ENCODE results near the gene KIF9. TPM values are rescaled to one million over a fixed set of nuclear protein-coding genes. Genes with fewer than 3 reads are reported as not detected.

KIF9 gene
- total and polyA plus RNA-seq, 2 of the 8 experiments (the other 6 are each of a cell fraction or from before 2014, with no cell fraction given), result 5.0 to 8.0 TPM

DNA sequence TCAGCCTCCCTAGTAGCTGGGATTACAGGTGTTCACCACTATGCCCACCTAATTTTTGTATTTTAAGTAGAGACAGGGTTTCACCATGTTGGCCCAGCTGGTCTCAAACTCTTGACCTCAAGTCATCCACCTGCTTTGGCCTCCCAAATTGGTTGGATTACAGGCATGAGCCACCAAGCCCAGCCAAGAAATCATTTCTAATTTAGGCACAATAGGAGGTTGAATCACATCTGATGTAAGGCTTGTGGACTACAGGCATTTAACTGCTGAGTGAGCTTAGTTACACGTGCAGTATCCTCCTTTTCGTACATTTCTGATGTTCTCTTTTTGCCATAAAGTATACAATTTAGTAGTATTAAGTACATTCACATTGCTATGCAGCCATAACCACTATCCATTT, 87.6 kb downstream of the KIF9 start:
- H2BK120ac ChIP-seq (replicated peaks; ENCODE audit: low read depth, low read length), result no peak overlapping the region
- H3K18ac ChIP-seq (ENCODE audit: extremely low read depth, low read length), result no peak overlapping the region
- WGBS, 2 experiments (ENCODE audit: extremely low coverage in 1 of 2, insufficient coverage in 1 of 2, insufficient read length in 1 of 2, insufficient replicate concordance in 2 of 2, low coverage in 1 of 2, low lambda C conversion rate in 2 of 2, missing lambda C conversion rate in 1 of 2), result 94% methylated on average over 2 of the region's 2 CpGs; no CpG with 5 or more reads in 1 of the 2 experiments
- no peak overlapping the region for H2BK20ac ChIP-seq (ENCODE audit: low read length)
- H3K4ac ChIP-seq (replicated peaks; ENCODE audit: insufficient read length, low read depth, low read length), result no peak overlapping the region
- no peaks in the 10 kb centered on the region for H3K4me1 ChIP-seq (replicated peaks in 1 of 4; ENCODE audit: control insufficient read depth in 3 of 4, insufficient read depth in 4 of 4, low read length in 3 of 4)
- H4K8ac ChIP-seq (ENCODE audit: extremely low read depth, insufficient read depth, low read length), result no peak overlapping the region
- no peaks in the 10 kb centered on the region for H3K36me3 ChIP-seq (ENCODE audit: control insufficient read depth in 2 of 4, insufficient read depth in 4 of 4, low read length in 3 of 4)
- no peak overlapping the region for H3K9ac ChIP-seq (replicated peaks in 1 of 4; ENCODE audit: extremely low read depth in 1 of 4, low read depth in 3 of 4, low read length in 3 of 4)
- H3K4me2 ChIP-seq (ENCODE audit: insufficient read depth in 1 of 2, low read depth in 2 of 2, low read length in 2 of 2), result no peak overlapping the region
- no peak for TF ChIP-seq BRCA1 (IDR thresholded peaks at IDR 0.05; ENCODE audit: low read depth, low read length)
- TF ChIP-seq HDAC6 (IDR thresholded peaks at IDR 0.05; ENCODE audit: low read depth, low read length), result no peak
- no peaks in the 10 kb centered on the region for H3K9me3 ChIP-seq (ENCODE audit: insufficient read depth in 2 of 2, low read depth in 1 of 2, low read length in 1 of 2)
- H3K56ac ChIP-seq (replicated peaks; ENCODE audit: insufficient read length, low read depth, low read length), result peak overlapping the region; percentile 47
- H2BK12ac ChIP-seq (ENCODE audit: low read depth, low read length), result no peak overlapping the region
- H2BK15ac ChIP-seq (ENCODE audit: low read length), result no peak overlapping the region
- no peaks in the 10 kb centered on the region for H3K23me2 ChIP-seq (ENCODE audit: low read depth, low read length)
- H3K79me1 ChIP-seq (ENCODE audit: low read depth, low read length), result no peaks in the 10 kb centered on the region
- H2AK5ac ChIP-seq (ENCODE audit: low read depth, low read length), result no peak overlapping the region
- H3K79me2 ChIP-seq (ENCODE audit: control insufficient read depth in 1 of 2, insufficient read depth in 2 of 2, low read length in 2 of 2), result no peaks in the 10 kb centered on the region
- no peaks in the 10 kb centered on the region for H3K27me3 ChIP-seq (replicated peaks in 1 of 4; ENCODE audit: control insufficient read depth in 3 of 4, extremely low read depth in 1 of 4, insufficient read depth in 3 of 4, low read length in 3 of 4)
- H4K91ac ChIP-seq (replicated peaks; ENCODE audit: insufficient read length, low read length), result no peak overlapping the region
- DNase-seq (ENCODE audit: low read depth in 1 of 2, low spot score in 2 of 2), result no peak
- H3K23ac ChIP-seq (ENCODE audit: insufficient read length), result no peak overlapping the region
- H2AFZ ChIP-seq (ENCODE audit: low read length), result no peak overlapping the region
- ChIA-PET CTCF (ENCODE audit: partially characterized antibody) (interaction anchor here (1.3 kb wide), 1 partner anchor 11 kb away, joined by 3 read pairs; no protein-coding TSS in a partner anchor), POLR2A (ENCODE audit: partially characterized antibody) (interaction anchor here (0.9 to 1.2 kb wide), 3 partner anchors 17 to 35 kb away, joined by 3 read pairs; partner anchors contain the start of gene SETD2)
- no peak overlapping the region for H3K14ac ChIP-seq (ENCODE audit: insufficient read length)
- no peak overlapping the region for H4K5ac ChIP-seq (ENCODE audit: insufficient read length, low read depth, low read length)
- FAIRE-seq, result no peak
- no peak overlapping the region for H3K4me3 ChIP-seq (ENCODE audit: extremely low read depth in 1 of 4, insufficient read depth in 2 of 4, low read depth in 3 of 4, low read length in 4 of 4)
- no peaks in the 10 kb centered on the region for H4K20me1 ChIP-seq (replicated peaks in 1 of 2; ENCODE audit: control insufficient read depth in 1 of 2, insufficient read depth in 2 of 2, low read length in 2 of 2)
- no peak overlapping the region for H2BK5ac ChIP-seq (ENCODE audit: low read depth, low read length)
- no peak overlapping the region for H3K27ac ChIP-seq (ENCODE audit: low read depth, low read length)
